Epithelial cell of esophagus (primary cell): ENCODE data around the gene SRMS.

Source experiments
- DNase-seq: peaks from one replicate; pipeline ENCODE4 v3.0.0; 2010; ENCODE audit warnings: low read depth
- H3K4me3 ChIP-seq: 2 replicates; pipeline ENCODE4 v1.5.1; 2011; ENCODE audit warnings: mild to moderate bottlenecking, low read length, control low read depth
- TF ChIP-seq, protein P1 (sequence below): IDR thresholded peaks from 2 replicates; pipeline ENCODE4 v1.5.1; 2011; ENCODE audit warnings: low read depth, mild to moderate bottlenecking, low read length, control low read depth, inconsistent platforms; ENCODE audit not compliant: insufficient read depth; ENCODE audit errors: missing control alignments

The SRMS gene

DNA sequence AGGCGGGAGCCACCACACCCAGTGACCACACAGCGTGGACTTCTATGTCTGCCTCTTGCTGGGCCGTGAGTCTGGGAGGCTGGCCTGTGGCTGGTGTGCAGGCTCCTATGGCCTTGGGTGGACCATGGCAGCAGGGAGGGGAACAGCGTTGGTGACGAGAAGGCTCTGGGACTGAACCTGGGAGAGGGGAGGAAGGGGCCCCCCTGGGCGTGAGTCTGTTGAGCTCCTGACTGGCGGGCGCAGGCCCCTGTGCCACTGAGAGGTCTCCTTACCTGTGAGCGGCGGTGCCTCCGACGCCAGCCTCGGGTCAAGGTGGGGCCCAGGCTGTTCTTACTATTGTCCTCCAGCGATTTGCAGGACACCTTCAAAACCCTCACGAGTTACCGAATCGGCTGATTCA is 39.2 kb upstream of the SRMS start:
- no peak overlapping the region for H3K4me3 ChIP-seq
- DNase-seq = no peak
- TF ChIP-seq, protein P1, sequence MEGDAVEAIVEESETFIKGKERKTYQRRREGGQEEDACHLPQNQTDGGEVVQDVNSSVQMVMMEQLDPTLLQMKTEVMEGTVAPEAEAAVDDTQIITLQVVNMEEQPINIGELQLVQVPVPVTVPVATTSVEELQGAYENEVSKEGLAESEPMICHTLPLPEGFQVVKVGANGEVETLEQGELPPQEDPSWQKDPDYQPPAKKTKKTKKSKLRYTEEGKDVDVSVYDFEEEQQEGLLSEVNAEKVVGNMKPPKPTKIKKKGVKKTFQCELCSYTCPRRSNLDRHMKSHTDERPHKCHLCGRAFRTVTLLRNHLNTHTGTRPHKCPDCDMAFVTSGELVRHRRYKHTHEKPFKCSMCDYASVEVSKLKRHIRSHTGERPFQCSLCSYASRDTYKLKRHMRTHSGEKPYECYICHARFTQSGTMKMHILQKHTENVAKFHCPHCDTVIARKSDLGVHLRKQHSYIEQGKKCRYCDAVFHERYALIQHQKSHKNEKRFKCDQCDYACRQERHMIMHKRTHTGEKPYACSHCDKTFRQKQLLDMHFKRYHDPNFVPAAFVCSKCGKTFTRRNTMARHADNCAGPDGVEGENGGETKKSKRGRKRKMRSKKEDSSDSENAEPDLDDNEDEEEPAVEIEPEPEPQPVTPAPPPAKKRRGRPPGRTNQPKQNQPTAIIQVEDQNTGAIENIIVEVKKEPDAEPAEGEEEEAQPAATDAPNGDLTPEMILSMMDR = no peak

DNA sequence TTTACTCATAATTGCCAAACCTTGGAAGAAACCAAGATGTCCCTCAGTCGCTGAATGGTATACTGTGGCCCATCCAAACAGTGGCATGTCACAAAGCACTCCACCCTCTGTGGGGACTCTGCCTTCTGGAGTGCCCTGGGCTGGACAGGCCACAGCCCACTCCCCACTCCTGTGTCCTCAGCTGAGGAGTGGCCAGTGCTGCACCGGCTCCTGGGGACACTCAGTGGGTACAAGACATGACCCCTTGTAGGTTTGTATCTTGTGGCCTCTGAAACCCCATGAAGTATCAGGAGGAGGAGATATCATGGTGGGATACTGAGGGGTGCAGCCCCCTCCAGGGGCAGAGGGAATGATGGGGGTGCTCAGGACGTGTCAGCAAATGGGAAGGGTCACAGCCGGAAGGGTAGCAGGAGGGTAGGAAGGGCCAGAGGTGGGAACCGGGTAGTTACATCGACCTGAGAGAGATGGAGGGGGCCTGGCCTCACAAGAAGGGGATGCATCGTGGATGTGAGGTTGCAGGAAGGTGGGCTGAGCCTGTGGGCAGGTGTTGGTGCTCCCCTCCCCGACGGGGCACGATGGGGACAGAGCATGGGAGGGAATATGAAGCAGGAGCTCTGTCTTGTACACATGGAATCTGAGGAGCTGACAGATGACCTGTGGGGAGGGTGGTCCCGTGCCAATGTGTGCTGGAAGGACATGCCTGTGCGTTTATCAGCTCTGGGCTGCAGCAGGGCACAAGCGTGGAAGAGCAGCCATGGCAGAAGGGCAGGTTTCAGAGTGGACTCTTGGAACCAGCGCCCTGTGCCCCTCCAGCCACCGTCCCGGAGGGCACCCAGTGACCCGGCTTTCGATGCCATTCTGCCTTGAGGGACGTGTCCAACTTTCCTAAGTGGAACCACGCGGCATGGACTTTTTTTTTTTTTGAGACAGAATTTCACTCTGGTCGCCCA is 38.3 kb upstream of the SRMS start:
- TF ChIP-seq, protein P1 = no peak
- no peak overlapping the region for H3K4me3 ChIP-seq
- no peak for DNase-seq

DNA sequence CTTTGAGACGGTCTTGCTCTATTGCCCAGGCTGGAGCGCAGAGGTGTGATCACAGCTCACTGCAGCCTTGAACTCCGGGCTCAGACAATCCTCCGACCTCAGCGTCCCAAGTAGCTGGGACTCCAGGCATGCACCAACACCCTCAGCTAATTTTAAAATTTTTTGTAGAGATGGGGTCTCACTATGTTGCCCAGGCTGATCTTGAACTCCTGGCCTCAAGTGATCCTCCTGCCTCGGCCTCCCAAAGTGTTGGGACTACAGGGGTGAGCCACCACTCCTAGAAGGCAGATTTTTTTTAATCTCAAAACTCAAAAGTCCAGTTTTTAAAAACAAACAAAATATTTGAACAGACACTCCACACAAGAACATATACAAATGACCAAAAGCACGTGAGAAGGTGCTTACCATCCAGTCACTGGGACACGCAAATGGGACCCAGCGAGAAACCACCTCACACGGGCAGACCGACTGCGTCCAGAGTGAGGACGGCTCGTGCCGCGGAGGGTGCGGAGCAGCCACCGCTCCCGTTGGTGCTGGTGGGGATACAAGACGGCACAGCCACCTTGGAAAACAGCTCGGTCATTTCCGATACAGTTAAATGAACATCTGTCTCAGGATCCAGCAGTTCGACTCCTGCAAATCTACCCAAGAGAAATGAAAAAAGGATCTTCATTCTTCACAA is 35.0 kb upstream of the SRMS start:
- TF ChIP-seq, protein P1 = no peak
- no peak for DNase-seq
- no peak overlapping the region for H3K4me3 ChIP-seq

DNA sequence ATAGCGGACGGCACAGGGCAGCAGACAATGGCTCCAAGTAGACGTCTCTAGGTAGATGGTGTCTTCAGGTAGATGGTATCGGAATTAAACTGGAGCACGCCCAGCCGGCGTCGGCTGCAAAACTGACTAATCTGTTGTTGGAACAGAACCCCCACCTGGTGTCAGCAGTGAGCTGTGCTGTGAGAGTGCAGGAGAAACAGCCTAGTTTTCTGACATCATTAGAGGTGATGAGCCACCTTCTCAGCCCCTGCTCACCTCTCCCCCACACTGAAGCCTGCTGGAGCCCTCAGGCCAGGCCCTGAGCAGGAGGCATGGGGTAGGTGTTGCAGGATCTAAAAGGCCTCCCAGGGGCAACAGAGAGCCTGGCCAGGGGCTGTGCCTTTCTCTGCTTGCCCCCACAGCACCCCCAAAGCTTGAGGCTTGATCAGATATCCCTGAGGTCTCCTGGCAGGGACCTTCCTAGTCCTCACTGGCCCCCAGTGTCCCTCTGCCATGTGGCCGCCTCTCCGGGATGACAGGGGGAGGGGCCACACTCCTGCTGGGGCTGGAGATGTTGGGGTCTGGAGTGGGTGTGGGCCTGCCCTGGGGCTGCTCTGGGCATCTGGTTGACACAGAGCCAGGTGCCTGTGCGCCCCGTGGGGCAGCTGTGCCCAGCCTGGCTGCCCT is 33.4 kb upstream of the SRMS start:
- peak; percentile 85 for DNase-seq
- TF ChIP-seq, protein P1 = peak; percentile 70
- H3K4me3 ChIP-seq = no peak overlapping the region

DNA sequence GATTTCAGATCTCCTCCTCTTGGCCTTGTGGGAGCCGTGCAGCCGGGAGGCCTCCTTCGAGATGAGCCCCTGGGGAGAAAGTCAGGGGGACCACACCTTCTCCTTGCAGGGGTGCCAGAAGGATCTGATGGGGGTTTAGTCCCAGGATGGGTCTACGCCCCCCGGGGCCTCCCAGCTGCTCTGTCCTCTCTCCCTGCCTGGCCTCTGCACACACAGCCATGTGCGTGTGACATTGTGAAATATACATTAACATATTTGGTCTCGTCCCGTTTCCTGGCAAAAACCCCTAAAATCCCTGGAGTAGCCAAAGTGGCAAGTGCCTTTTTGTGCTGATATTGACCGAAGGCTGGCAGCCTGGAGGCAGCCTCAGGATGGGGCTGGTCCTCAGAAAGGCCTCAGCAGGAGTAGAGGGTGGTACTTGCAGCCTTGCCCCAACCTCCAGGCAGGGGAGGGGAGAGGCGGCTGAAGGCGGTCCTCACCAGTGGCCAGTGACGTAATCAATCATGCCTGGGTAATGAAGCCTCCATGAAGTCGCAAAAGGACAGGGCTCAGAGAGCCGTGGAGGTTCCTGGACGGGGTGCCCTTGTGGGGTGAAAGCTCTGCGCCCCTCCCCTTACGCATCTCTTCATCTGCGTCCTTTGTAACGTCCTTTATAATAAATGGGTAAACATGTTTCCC is 31.6 kb upstream of the SRMS start:
- H3K4me3 ChIP-seq = no peak overlapping the region
- DNase-seq = no peak
- TF ChIP-seq, protein P1 = no peak

DNA sequence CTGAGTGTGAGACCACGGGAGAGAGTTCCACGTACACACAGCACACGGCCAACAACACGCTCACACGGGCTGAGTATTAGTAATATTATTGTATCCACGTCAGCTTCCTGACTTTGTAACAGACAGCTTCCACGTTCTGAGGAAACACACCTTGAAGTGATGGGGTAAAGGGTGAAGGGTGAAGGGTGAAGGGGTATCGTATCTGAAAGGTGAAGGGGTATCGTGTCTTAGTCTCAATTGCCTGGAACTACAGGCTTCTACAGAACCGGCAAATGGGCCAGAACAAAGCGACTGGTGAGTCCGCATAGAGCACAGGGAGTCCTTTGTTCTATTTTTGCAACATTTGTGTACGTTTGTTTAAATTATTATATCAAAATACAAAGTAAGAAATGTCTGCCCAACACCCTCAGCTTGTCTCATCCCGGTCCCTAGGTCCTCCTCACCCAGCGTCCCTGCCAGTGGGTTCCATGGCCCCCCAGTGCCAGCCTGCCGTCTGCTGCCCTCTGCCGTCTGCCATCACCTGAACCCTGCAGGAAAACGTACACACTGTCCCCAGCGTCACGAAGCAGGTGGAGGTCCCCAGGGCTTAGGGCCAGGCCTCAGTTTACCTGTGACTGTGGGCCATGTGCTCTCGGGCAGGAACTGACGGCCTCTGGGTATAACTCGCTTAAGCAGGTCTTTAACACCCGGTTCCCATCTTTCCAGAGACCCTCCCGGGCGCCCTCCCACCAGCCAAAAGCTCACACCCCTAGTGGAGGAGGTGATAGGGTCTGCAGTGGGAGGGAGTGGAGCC is 30.9 kb upstream of the SRMS start:
- TF ChIP-seq, protein P1 = no peak
- no peak overlapping the region for H3K4me3 ChIP-seq
- no peak for DNase-seq
